ENCODE measurements around the gene C1RL.
A peak's percentile ranks its signal among the peaks of the same experiment; 100 is the strongest.
"Not testable (repeated sequence)": the region's sequence is repeated elsewhere in the genome, so short reads cannot be mapped to it uniquely, and the experiment has no call there.

C1RL gene

GRCh38 chr12:7116196-7116595 lies 7.2 kb upstream of the C1RL start:
- DNase-seq (ENCODE audit: low read depth in 2 of 2), result no peak

- no peak for DNase-seq (ENCODE audit: low read depth in 2 of 2)
Observed at GRCh38 chr12:7114851-7115250, 5.8 kb upstream of the C1RL start.

GRCh38 chr12:7114008-7114407 lies 5.0 kb upstream of the C1RL start:
- no peak for DNase-seq (ENCODE audit: low read depth in 2 of 2)

- no peak for DNase-seq (ENCODE audit: low read depth in 2 of 2)
Observed at GRCh38 chr12:7113389-7113871, 4.4 kb upstream of the C1RL start.

- DNase-seq (ENCODE audit: low read depth in 2 of 2), result no peak
Observed at GRCh38 chr12:7112041-7112440, 3.0 kb upstream of the C1RL start.

- DNase-seq (ENCODE audit: low read depth in 2 of 2), result no peak
Observed at GRCh38 chr12:7110661-7111060, 1.6 kb upstream of the C1RL start.

- no peak for DNase-seq (ENCODE audit: low read depth in 2 of 2)
Observed at GRCh38 chr12:7109572-7109920, 532 bp upstream of the C1RL start.

GRCh38 chr12:7108003-7108795 lies 815 bp downstream of the C1RL start:
- peak; percentile 74 to 80 for DNase-seq (ENCODE audit: low read depth in 2 of 2)

- no peak for DNase-seq (ENCODE audit: low read depth in 2 of 2)
Observed at GRCh38 chr12:7107636-7108002, 1.4 kb downstream of the C1RL start.

- DNase-seq (ENCODE audit: low read depth in 2 of 2), result not testable (repeated sequence)
Observed at GRCh38 chr12:7107181-7107580, 1.8 kb downstream of the C1RL start.

GRCh38 chr12:7106082-7106481 lies 2.9 kb downstream of the C1RL start:
- no peak for DNase-seq (ENCODE audit: low read depth in 2 of 2)

GRCh38 chr12:7103837-7104584 lies 5.0 kb downstream of the C1RL start:
- no peak for DNase-seq (ENCODE audit: low read depth in 2 of 2)

- DNase-seq (ENCODE audit: low read depth in 2 of 2), result no peak
Observed at GRCh38 chr12:7102582-7102981, 6.4 kb downstream of the C1RL start.

- no peak for DNase-seq (ENCODE audit: low read depth in 2 of 2)
Observed at GRCh38 chr12:7101694-7102131, 7.3 kb downstream of the C1RL start.

GRCh38 chr12:7101047-7101693 lies 7.8 kb downstream of the C1RL start:
- no peak for DNase-seq (ENCODE audit: low read depth in 2 of 2)

GRCh38 chr12:7100239-7100638 lies 8.8 kb downstream of the C1RL start:
- no peak for DNase-seq (ENCODE audit: low read depth in 2 of 2)

- DNase-seq (ENCODE audit: low read depth in 2 of 2), result no peak
Observed at GRCh38 chr12:7099290-7099996, 9.6 kb downstream of the C1RL start.

GRCh38 chr12:7096979-7097378 lies 12.0 kb downstream of the C1RL start:
- no peak for DNase-seq (ENCODE audit: low read depth in 2 of 2)

GRCh38 chr12:7096006-7096932 lies 12.7 kb downstream of the C1RL start:
- no peak for DNase-seq (ENCODE audit: low read depth in 2 of 2)

GRCh38 chr12:7093892-7094291 lies 15.1 kb downstream of the C1RL start:
- no peak for DNase-seq (ENCODE audit: low read depth in 2 of 2)

GRCh38 chr12:7093486-7093885 lies 15.5 kb downstream of the C1RL start:
- DNase-seq (ENCODE audit: low read depth in 2 of 2), result no peak

All from stimulated activated CD8-positive, alpha-beta memory T cell treated with anti-CD3 and anti-CD28 coated beads, Interleukin-15, amount 100 ng/mL, for 48 hours (primary cell).